ENCODE data around the gene CNMD.
"Not testable (repeated sequence)": the region's sequence is repeated elsewhere in the genome, so short reads cannot be mapped to it uniquely, and the experiment has no call there.

- not testable (repeated sequence) for TF ChIP-seq CTCF, POLR2A (IDR thresholded peaks at IDR 0.05)
Measured at GRCh38 chr13:52685806-52686205, 53.8 kb downstream of the CNMD start.

Data from adrenal gland (tissue), 5 donors.